NCI-H1694 treated with DMSO at 0.1 percent for 48 hours (cell line): ENCODE results near the gene C2orf72.

ENCODE experiments used
- DNase-seq: peaks from one replicate; lab custom pipeline; 2025; lab: John Stamatoyannopoulos, UW

C2orf72 gene

GRCh38 chr2:231069379-231070054 is 32.2 kb downstream of the C2orf72 start:
- no peak for DNase-seq

DNA sequence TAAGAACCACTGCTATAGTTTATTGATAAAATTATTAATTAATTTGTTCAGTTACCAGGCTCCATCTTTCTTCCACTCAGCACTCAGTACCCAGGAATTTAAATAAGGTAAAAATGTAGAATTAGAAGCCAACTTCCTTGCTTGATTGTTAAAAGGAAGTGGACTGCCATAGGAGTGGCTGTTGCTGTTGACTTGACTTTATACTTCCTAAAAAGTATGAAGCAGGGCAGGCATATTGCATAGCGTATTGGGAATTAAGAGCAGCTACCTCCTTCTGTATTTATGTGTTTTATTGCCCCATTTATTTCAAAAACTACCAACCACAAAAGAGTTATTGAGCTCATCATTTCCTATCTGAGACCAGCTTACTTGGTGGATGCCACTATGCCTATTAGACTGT is 47.2 kb downstream of the C2orf72 start:
- no peak for DNase-seq

DNA sequence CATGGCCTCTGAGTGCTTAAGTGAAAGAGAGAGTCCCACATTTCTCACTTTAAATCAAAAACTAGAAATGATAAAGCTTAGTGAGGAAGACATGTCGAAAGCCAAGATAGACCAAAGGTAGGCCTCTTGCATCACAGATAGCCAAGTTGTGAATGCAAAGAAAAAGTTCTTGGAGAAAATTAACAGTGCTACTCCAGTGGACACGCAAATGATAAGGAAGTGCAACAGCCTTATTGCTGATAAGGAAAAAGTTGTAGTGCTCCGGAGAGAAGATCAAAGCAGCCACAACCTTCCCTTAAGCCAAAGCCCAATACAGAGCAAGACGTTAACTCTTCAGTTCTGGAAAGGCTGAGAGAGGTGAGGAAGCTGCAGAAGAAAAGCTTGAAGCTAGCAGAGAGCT is 51.4 kb downstream of the C2orf72 start:
- DNase-seq, result no peak

DNA sequence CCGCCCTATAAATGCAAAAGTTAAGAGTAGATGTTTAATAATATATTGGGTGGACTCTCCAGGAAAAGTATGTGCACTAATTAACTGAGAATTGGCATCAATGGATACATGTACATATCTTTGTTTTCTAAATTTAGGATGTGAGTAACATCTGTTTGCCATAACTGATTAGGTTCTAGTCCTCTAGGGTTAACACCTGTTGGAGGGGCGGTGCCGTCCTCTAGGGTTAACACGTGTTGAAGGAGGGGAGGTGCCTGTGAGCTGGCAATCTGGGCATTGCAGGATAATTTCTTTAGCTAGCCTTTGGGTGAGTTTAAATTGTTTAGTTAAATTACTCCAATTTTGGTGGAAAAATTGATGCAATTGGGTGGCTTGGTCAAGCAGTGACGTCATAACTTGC is 56.6 kb downstream of the C2orf72 start:
- DNase-seq, result no peak

DNA sequence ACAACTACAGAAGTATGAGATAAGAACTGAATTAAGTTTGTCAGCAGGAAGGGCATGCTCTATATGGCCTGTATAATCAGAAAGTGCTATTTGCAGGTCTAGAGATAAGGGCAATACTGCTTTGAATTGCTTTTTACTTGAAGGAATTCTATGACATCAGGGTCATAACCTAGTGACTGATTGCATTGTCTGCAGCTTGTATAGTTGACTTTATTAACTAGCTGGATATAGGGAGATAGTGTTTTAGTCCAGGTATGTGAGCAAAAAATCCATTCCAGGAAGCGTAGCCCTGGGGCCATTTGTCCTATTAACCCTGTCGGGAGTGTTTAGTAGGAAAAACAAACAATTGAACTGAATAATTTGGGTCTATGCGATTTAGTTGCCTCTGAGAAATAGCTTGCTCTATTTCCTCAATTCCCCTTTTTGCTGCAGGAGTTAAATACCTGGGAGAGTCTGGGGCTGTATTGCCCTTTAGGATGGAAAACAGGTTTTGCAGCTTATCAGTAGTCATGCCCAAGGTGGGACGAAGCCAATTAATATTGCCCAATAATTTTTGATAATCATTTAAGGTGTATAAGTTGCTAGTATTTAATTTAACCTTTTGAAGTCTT is 57.5 kb downstream of the C2orf72 start:
- no peak for DNase-seq
